ENCODE data around the gene SOS1.
"Not testable (repeated sequence)": the region's sequence is repeated elsewhere in the genome, so short reads cannot be mapped to it uniquely, and the experiment has no call there.

The SOS1 gene

GRCh38 chr2:38968021-38968420 lies 152.8 kb downstream of the SOS1 start:
- no peak for DNase-seq (ENCODE audit: low read depth)

GRCh38 chr2:38966678-38967077 lies 154.2 kb downstream of the SOS1 start:
- no peak for DNase-seq (ENCODE audit: low read depth)

GRCh38 chr2:38966006-38966405 lies 154.8 kb downstream of the SOS1 start:
- DNase-seq (ENCODE audit: low read depth), result no peak

GRCh38 chr2:38960609-38961320 lies 160.1 kb downstream of the SOS1 start:
- no peak for DNase-seq (ENCODE audit: low read depth)

GRCh38 chr2:38959938-38960608 lies 160.8 kb downstream of the SOS1 start:
- DNase-seq (ENCODE audit: low read depth), result peak; percentile 36

GRCh38 chr2:38959466-38959865 lies 161.4 kb downstream of the SOS1 start:
- DNase-seq (ENCODE audit: low read depth), result no peak

- no peak for DNase-seq (ENCODE audit: low read depth)
Observed at GRCh38 chr2:38957972-38958371, 162.9 kb downstream of the SOS1 start.

GRCh38 chr2:38951766-38952165 lies 169.1 kb downstream of the SOS1 start:
- no peak for DNase-seq (ENCODE audit: low read depth)

GRCh38 chr2:38948995-38949394 lies 171.9 kb downstream of the SOS1 start:
- no peak for DNase-seq (ENCODE audit: low read depth)

GRCh38 chr2:38948387-38948882 lies 172.4 kb downstream of the SOS1 start:
- no peak for DNase-seq (ENCODE audit: low read depth)

GRCh38 chr2:38947241-38948239 lies 173.3 kb downstream of the SOS1 start:
- peak; percentile 38 for DNase-seq (ENCODE audit: low read depth)

- DNase-seq (ENCODE audit: low read depth), result no peak
Observed at GRCh38 chr2:38945911-38946310, 174.9 kb downstream of the SOS1 start.

- no peak for DNase-seq (ENCODE audit: low read depth)
Observed at GRCh38 chr2:38945372-38945771, 175.5 kb downstream of the SOS1 start.

- DNase-seq (ENCODE audit: low read depth), result no peak
Observed at GRCh38 chr2:38943784-38944183, 177.1 kb downstream of the SOS1 start.

GRCh38 chr2:38940746-38941145 lies 180.1 kb downstream of the SOS1 start:
- DNase-seq (ENCODE audit: low read depth), result no peak

- no peak for DNase-seq (ENCODE audit: low read depth)
Observed at GRCh38 chr2:38937548-38937947, 183.3 kb downstream of the SOS1 start.

GRCh38 chr2:38936516-38936915 lies 184.3 kb downstream of the SOS1 start:
- DNase-seq (ENCODE audit: low read depth), result not testable (repeated sequence)

GRCh38 chr2:38935568-38936172 lies 185.2 kb downstream of the SOS1 start:
- DNase-seq (ENCODE audit: low read depth), result no peak

- DNase-seq (ENCODE audit: low read depth), result no peak
Observed at GRCh38 chr2:38934742-38935141, 186.1 kb downstream of the SOS1 start.

GRCh38 chr2:38933653-38934052 lies 187.2 kb downstream of the SOS1 start:
- DNase-seq (ENCODE audit: low read depth), result no peak

GRCh38 chr2:38932586-38932985 lies 188.3 kb downstream of the SOS1 start:
- DNase-seq (ENCODE audit: low read depth), result no peak

All from activated gamma-delta T cell treated with anti-CD3 and anti-CD28 coated beads, Interleukin-2, amount 50 U/mL, for 16 hours (primary cell).